Stomach (tissue), 9 donors: ENCODE results near the gene RBM39. TPM values are rescaled to one million over a fixed set of nuclear protein-coding genes. Genes with fewer than 3 reads are reported as not detected.

Source experiments
- DNase-seq, 2 donors: peaks; one replicate each; pipeline versions ENCODE4 v3.0.0 to v3.0.0-alpha.2; 2013 to 2019
- H3K27ac ChIP-seq, 5 donors: fragments of 200-600 bp in 4 of 5; sonication (generic) in 4 of 5; one replicate each; pipeline ENCODE4 v1.5.1; 2013 to 2019; ENCODE audit warnings: mild to moderate bottlenecking in 1 of 5, moderate library complexity in 1 of 5
- H3K27me3 ChIP-seq, 3 donors: fragments of 200-600 bp; sonication (generic); one replicate each; pipeline ENCODE4 v1.5.1; 2017 to 2019; ENCODE audit warnings: mixed run types in 1 of 3
- H3K36me3 ChIP-seq, 4 donors: fragments of 200-600 bp; sonication (generic); 1 replicate in 3 of 4; 2 replicates in 1 of 4; pipeline ENCODE4 v1.5.1; 2016 to 2019
- H3K4me1 ChIP-seq, 4 donors: fragments of 200-600 bp; sonication (generic); one replicate each; pipeline ENCODE4 v1.5.1; 2016 to 2019
- H3K4me3 ChIP-seq, 4 donors: fragments of 200-600 bp; sonication (generic) in 3 of 4; one replicate each; pipeline ENCODE4 v1.5.1; 2016 to 2019; ENCODE audit warnings: mild to moderate bottlenecking in 1 of 4
- H3K9me3 ChIP-seq, 4 donors: fragments of 200-600 bp; sonication (generic); one replicate each; pipeline ENCODE4 v1.5.1; 2016 to 2019
- EP300 ChIP-seq: sonication (generic); formaldehyde crosslinking; IDR thresholded peaks from one replicate; pipeline ENCODE4 v1.6.1; 2017; ENCODE audit warnings: antibody characterized with exemption
- POLR2A ChIP-seq, 4 donors: fragments of 450-650 bp; IDR thresholded peaks; one replicate each; pipeline ENCODE4 v1.6.1; 2016; ENCODE audit warnings: antibody characterized with exemption in 4 of 4, control low read depth in 2 of 4, mild to moderate bottlenecking in 1 of 4, moderate library complexity in 1 of 4
- POLR2AphosphoS5 ChIP-seq, 3 donors: sonication (generic); formaldehyde crosslinking; IDR thresholded peaks; one replicate each; pipeline ENCODE4 v1.6.1; 2016; ENCODE audit warnings: antibody characterized with exemption in 3 of 3
- WGBS, 5 donors: extraction: QIAGEN DNeasy Blood & Tissue Kit in 3 of 5; methylation state at CpG; one replicate each; pipeline versions ENCODE4 v1.1.5 to v1.1.7; 2013 to 2018; 5-methylcytosine and 5-hydroxymethylcytosine counted together
- intact Hi-C: fragments of 100-400 bp; cut with DNase I; formaldehyde crosslinking; loops from one replicate; pipeline ENCODE4 v1.15.1; 2023; ENCODE audit warnings: low total_unique reads
- polyA plus RNA-seq, 3 donors: library from polyadenylated mRNA; stranded (reverse); fragments of 200-250 nt; gene quantifications; one replicate each; pipeline ENCODE4 v1.2.3, GENCODE V29; 2013
- total RNA-seq, 5 donors: library from RNA; depleted of rRNA; stranded (reverse); fragments of >200 nt; gene quantifications; one replicate each; pipeline versions ENCODE4 v1.1.0 to v1.2.3, GENCODE V29; 2014 to 2016
- TF ChIP-seq, protein P1 (sequence below), 7 experiments: fragments of 450-650 bp in 4 of 7; fragments of 200-600 bp in 3 of 7; sonication (generic) in 3 of 7; IDR thresholded peaks; one replicate each; pipeline ENCODE4 v1.5.1; 2016 to 2019; ENCODE audit warnings: antibody characterized with exemption in 7 of 7, control low read depth in 2 of 7, mild to moderate bottlenecking in 1 of 7
- donor health status: healthy with polysubstance abuse.
- donor health status: Bipolar disorder and iron deficiency.
- donor health status: healthy.

RBM39 gene
- total and polyA plus RNA-seq, 8 donors = 93.3 to 770 (median 396) TPM

DNA sequence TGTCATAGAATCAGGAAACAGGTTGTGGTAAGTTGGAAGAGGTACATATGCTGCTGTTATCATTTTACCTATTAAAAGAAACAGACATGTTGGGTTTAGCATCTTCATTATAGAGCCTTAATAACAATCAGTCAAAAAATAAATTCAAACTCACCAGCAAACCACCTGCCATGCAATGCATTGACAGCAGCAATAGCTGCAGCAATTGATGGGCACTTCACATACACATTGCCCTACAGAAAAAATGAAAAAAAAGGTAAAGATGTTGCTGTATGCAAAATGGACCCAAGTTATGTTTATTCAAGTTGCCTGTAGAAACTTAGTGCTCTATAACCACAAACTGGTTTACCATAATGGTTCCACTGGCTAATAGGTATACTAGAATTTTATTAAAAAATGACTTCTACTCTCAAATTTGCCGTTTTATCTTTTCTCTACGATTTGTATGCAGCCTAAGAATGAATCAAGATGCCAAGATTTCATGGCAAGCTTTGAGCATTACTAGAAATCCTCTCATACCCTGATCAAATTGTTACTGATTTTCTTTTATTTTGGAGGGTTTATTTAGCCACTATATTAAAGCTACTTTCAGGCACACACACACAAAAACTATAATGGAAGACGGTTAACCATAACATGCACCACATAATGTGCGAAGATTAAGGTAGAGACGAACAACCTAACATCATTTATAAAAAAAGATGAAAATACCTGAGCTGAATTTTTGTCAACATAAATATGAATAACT is 37.4 kb downstream of the RBM39 start:
- TF ChIP-seq, protein P1, sequence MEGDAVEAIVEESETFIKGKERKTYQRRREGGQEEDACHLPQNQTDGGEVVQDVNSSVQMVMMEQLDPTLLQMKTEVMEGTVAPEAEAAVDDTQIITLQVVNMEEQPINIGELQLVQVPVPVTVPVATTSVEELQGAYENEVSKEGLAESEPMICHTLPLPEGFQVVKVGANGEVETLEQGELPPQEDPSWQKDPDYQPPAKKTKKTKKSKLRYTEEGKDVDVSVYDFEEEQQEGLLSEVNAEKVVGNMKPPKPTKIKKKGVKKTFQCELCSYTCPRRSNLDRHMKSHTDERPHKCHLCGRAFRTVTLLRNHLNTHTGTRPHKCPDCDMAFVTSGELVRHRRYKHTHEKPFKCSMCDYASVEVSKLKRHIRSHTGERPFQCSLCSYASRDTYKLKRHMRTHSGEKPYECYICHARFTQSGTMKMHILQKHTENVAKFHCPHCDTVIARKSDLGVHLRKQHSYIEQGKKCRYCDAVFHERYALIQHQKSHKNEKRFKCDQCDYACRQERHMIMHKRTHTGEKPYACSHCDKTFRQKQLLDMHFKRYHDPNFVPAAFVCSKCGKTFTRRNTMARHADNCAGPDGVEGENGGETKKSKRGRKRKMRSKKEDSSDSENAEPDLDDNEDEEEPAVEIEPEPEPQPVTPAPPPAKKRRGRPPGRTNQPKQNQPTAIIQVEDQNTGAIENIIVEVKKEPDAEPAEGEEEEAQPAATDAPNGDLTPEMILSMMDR (IDR thresholded peaks at IDR 0.05) = no peak
- no peak for TF ChIP-seq EP300
- TF ChIP-seq POLR2AphosphoS5 (IDR thresholded peaks at IDR 0.05) = no peak
- TF ChIP-seq POLR2A (IDR thresholded peaks at IDR 0.05) = no peak
- peaks cover 11 to 66% (median 35%) of the 10 kb centered on the region in 4 donors for H3K4me1 ChIP-seq
- no peak overlapping the region for H3K27ac ChIP-seq
- H3K4me3 ChIP-seq = no peak overlapping the region
- WGBS, 5 donors = 79 to 90% (median 83%) methylated on average over 5 of the region's 5 CpGs
- intact Hi-C loops = no loop called here
- H3K9me3 ChIP-seq = no peaks in the 10 kb centered on the region
- H3K36me3 ChIP-seq = peaks cover 51 to 89% (median 86%) of the 10 kb centered on the region in 4 donors
- H3K27me3 ChIP-seq = no peaks in the 10 kb centered on the region
- DNase-seq = no peak

- Histone ChIP-seq H3K4me1 (peaks cover 14 to 62% (median 33%) of the 10 kb centered on the region in 4 donors), H3K4me3 (no peak overlapping the region), H3K36me3 (peaks cover 43 to 72% (median 70%) of the 10 kb centered on the region in 4 donors), H3K9me3 (no peaks in the 10 kb centered on the region), H3K27ac (no peak overlapping the region), H3K27me3 (no peaks in the 10 kb centered on the region)
- no peak for DNase-seq
- WGBS, 5 donors = 59 to 67% (median 62%) methylated on average over 4 of the region's 4 CpGs
- intact Hi-C loops = no loop called here
- TF ChIP-seq POLR2AphosphoS5 (IDR thresholded peaks at IDR 0.05) (no peak), POLR2A (IDR thresholded peaks at IDR 0.05) (no peak), EP300 (no peak)
- TF ChIP-seq, protein P1 (IDR thresholded peaks at IDR 0.05) = no peak
These were observed 39.0 kb downstream of the RBM39 start for GRCh38 chr20:35702824-35703695.

- no peaks in the 10 kb centered on the region for H3K27me3 ChIP-seq
- H3K4me3 ChIP-seq = no peak overlapping the region
- peak overlapping the region in 1 of 5 donors; percentile 91 for H3K27ac ChIP-seq
- TF ChIP-seq POLR2AphosphoS5 (IDR thresholded peaks at IDR 0.05) (no peak), EP300 (no peak), POLR2A (IDR thresholded peaks at IDR 0.05) (no peak)
- TF ChIP-seq, protein P1 (IDR thresholded peaks at IDR 0.05) = no peak
- peaks cover 43 to 64% (median 62%) of the 10 kb centered on the region in 4 donors for H3K36me3 ChIP-seq
- H3K4me1 ChIP-seq = peaks cover 22 to 70% (median 40%) of the 10 kb centered on the region in 4 donors
- no peak for DNase-seq
- no peaks in the 10 kb centered on the region for H3K9me3 ChIP-seq
- WGBS, 5 donors = 73 to 84% (median 82%) methylated on average over 12 of the region's 12 CpGs
- intact Hi-C loops = no loop called here
These were observed 39.8 kb downstream of the RBM39 start for GRCh38 chr20:35702051-35702823.
